Urothelium cell line (cell line): ENCODE results near the gene MS4A15.

Experiments
- DNase-seq: peaks from one replicate; pipeline ENCODE4 v3.0.0; 2011; ENCODE audit warnings: low spot score, mixed read lengths
- FAIRE-seq: peaks from 2 replicates; lab custom pipeline; 2011; peaks lifted over from hg19 to GRCh38; lab: Jason Lieb, UNC

MS4A15 gene

DNA sequence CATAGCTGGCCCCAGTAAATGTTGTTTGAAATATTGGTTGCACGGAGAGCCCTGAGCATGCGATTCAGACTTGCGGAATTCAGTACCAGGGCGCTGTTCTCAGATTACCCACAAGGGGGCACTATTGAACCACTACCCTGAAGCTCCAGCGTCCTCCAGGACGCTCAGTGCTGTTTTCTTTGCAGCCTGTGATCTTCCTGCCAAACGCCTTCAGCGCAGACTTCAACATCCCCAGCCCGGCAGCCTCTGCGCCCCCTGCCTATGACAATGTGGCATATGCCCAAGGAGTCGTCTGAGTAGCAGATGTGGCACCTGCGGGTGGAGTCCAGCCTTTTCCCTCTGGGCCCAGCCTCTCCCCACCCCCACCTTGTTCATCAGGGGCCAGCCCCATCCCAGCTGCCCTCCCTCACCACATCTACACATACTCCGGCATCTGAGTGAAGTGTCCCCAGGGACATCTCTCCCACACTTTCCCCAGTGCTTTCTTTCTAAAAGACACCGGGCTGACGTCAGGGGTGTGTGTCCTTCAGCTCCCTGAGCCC is 18.8 kb downstream of the MS4A15 start:
- FAIRE-seq (no peak), DNase-seq (peak; percentile 87)

DNA sequence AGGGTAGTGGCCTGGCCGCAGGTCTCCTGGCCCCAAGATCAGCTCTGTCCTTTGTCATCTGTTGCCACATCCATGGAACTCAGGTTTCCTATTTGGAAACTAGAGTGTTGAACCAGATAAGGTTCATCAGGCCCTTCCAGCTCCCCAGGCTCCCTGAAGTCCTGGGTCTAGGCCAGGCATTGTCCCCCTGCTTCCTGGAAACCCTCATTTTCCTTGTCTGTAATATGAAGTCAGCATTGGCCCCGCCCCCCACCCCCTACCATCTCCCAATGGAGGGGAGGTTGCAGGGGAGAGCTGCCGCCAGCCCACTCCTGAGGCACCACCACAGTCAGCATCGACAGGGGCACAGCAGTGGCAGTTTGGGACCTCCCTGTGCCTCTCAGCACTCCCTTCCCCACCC is 19.5 kb downstream of the MS4A15 start:
- FAIRE-seq (no peak), DNase-seq (no peak)

DNA sequence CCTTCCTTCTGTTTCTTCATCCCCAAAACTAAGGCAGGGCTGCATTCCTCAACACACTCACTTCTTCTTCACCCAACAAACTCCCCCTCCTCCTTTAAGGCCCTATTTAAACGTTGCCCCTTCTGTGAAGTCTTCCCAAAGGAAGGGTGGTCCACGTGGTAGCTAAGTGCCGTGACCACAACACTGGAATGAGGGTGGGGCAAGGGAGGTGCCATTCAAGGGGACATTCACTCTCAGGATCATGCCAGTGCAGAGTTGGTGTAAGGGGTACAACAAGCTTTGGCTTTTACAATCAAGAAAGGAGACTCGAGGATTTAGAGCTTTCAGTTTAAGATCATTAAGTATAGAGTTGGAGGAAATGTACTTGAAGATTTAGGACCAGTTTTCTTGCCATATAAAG is 20.4 kb downstream of the MS4A15 start:
- DNase-seq (no peak), FAIRE-seq (no peak)

DNA sequence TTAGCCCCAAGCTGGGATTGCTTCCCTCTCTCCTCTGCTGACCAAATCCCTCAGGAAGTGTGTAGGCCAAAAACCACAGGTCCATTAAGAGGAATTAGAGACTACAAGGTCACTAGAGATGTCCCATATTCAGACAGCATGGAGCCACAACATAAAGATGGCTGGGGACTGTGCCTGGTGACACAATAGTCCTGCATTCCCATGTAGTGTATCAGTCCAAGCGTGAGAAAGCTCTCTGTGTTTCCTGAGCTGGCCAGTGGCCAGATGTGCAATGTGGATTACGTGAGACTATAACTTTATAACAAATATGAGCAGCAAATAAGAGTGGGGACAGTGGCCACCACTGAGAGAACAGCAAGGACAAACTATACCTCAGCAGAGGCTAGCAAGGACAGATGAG is 20.9 kb downstream of the MS4A15 start:
- FAIRE-seq = peak; percentile 56
- DNase-seq = peak; percentile 70

DNA sequence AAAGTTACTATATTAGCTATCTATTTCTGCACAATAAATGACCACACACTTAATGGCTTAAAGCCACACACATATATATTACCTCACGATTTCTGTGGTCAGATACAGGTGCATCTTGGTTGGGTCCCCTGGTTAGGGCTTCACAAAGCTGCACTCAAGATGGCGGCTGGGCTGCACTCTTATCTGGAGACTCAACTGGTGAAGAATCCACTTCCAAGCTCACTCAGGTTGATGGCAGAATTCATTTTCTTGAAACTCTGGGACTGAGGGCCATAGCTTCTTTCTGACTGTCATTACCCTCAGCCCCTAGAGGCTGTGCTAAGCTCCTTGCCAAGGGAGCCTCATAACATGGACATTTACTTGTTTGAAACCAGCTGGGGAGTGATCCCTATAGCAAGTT is 23.4 kb downstream of the MS4A15 start:
- FAIRE-seq (no peak), DNase-seq (no peak)

DNA sequence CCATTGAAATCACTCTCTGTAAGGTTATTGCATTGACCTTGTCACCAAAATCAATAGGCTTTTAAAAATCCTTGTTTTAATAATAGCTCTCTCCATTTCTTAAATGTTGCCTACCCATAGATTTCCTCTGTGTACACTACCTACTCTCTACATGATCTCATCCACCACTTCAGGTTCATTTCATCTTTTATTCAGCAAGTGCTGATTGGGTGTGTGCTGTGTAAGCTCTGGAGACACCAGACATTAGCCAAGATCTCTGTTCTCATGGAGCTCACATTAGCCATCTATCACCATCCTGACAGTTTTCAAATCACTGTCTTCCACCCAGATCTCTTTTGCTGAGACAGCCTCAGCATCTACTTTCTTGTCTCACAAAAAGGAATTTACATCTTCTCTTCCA is 24.1 kb downstream of the MS4A15 start:
- no peak for FAIRE-seq
- no peak for DNase-seq

DNA sequence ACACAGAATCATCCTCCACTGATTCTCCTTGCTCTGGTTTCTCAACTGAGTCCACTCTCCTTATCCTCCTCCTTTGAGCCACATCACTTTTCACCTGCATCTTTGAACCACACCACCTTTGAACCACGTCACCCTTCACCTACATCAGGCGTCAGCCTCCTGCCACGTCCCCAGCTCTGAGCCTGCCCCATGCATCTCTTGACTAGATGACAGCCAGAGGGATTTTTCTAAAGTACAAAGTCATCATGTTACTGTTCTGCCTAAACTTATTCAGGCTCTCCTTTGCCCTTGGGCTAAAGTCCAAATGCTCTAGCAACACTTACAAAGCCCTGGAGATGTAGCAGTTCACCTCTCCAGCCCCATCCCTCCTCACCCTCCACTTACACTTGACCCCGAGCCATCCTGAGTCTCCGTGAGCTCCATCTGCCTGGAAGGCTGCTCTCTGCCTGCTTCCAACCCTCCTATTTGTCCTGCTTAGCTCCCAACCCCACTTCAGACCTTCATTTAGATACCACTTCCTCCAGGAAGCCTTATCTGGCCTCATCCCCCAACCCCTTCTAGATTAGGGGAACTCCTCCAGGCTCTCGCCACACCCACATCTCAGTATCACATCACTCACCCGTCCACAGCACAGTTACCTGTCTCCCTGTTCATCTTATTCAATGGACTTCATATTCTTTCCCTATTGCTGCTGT is 24.8 kb downstream of the MS4A15 start:
- FAIRE-seq = no peak
- no peak for DNase-seq

DNA sequence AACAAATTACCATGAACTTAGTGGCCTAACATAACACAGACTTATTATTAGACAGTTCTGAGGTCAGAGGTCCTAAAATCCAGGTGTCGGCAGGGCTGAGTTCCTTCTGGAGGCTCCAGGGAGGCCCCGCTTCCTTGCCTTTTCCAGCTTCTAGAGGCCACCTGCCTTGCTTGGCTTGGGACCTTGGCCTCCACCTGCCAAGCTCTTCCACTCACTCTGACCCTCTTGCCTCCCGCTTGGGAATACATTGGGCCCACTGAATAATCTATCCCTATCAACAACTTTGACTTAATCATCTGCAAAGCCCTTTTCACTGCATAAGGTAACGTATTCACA is 25.3 kb downstream of the MS4A15 start:
- FAIRE-seq (no peak), DNase-seq (no peak)

DNA sequence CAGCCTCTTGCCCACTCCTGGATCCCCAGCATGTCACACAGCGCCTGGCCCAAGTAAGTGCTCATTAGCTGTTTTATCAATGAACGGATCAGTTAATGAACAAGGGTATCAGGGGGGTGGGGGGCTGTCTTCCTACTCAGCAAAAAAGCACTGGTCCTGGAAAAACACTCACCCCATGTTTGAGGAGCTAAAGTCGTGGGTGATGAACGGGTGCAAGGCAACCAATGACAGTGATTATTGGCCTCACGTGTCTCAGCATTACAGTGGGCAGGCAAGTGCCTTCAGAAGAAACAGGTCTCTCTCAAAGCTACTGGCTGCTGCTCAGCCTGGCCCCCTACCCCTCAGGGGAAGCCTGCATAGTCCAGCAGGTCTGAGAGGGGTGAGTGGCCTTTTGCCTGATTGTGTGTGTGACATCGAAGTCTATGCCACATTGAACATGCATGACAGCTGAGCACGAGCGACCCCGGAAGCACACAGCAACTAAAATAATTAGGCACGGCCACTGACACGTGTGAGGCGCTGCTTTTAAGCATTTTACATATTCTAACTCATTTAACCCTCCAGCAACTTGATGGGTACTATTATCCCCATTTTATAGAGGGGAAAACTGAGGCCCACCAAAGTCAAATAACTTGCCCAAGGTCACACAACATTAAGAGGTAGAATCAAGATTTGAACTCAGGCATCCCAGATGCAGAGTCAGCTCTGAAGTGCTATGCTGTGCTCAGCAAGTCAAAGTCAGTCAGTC is 25.9 kb downstream of the MS4A15 start:
- DNase-seq (no peak), FAIRE-seq (peak; percentile 9)

DNA sequence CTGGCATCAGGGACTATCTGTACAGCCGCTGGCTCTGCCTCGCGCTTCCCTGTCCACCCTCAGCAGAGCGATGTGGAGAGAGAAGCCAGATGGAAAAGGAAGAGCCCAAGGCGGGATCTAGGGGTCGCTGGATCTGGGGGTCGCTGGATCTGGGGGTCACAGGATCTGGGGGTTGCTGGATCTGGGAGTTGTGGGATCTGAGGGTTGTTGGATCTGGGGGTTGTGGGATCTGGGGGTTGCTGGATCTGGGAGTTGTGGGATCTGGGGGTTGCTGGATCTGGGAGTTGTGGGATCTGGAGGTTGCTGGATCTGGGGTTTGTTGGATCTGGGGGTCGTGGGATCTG is 26.4 kb downstream of the MS4A15 start:
- DNase-seq = no peak
- no peak for FAIRE-seq

DNA sequence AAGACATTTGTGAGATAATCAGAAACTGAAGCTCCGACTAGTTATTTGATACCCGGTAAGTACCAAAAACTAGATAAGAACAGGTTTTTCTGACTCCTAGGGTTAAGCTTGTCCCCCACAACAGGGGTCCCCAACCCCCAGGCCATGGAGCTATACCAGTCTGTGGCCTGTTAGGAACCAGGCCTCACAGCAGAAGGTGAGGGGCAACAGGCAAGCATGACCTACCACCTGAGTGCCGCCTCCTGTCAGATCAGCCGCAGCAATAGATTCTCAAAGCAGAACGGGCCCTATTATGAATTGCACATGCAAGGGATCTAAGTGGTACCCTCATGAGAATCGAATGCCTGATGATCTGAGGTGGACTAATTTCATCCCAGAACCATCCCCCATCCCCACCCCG is 27.2 kb downstream of the MS4A15 start:
- DNase-seq (no peak), FAIRE-seq (no peak)

DNA sequence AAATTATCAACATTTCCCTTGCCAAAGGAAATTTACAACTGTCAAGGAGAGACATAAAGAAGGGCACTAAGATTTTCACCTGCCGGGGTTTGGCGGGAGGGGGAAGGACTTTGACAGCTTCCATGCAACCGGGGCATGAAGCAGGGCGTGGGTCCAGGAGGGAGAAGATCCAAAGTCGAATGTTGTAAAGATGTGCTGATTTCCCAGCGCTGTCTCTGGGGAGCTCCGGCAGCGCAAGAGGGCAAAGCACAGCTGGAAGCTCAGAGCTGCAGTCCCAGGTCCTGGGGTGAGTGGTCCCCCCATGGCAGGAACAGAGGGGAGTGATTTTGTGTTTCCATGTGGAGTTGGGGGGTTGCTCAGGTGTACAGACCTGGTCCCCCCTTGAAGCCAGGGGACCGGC is 28.5 kb downstream of the MS4A15 start, which contains the start of gene MS4A10:
Gene MS4A10, plus strand, starts transcription at position 198 of the 400 bp plus-strand sequence. CDS start 5,003 bp downstream, outside the sequence.
- DNase-seq = no peak
- FAIRE-seq = no peak

DNA sequence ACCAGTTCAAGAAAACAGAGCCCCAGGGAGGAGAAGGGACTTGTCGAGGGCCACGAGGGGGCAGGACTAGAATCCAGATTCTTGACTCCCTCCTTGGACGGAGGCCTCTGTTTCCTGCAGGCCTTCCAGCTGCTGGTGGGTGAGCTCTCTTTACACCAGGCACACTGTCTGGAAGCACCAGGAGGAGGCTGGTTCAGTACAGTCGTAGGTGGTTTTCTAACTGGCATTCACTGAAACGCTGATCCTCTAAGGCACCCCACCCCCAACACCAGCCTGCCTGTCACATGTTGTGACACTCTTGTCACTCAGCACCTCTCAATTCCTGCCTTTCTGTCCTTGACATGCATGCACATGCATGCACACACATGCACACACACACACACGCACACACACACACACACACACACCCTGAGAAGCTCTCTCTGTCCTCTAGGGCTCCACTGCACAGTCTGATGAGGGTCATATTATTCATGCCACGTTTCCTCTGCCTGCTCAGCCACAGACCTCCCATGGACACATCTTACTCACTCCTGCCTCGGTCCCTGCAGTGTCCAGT is 29.2 kb downstream of the MS4A15 start:
- DNase-seq (no peak), FAIRE-seq (no peak)

DNA sequence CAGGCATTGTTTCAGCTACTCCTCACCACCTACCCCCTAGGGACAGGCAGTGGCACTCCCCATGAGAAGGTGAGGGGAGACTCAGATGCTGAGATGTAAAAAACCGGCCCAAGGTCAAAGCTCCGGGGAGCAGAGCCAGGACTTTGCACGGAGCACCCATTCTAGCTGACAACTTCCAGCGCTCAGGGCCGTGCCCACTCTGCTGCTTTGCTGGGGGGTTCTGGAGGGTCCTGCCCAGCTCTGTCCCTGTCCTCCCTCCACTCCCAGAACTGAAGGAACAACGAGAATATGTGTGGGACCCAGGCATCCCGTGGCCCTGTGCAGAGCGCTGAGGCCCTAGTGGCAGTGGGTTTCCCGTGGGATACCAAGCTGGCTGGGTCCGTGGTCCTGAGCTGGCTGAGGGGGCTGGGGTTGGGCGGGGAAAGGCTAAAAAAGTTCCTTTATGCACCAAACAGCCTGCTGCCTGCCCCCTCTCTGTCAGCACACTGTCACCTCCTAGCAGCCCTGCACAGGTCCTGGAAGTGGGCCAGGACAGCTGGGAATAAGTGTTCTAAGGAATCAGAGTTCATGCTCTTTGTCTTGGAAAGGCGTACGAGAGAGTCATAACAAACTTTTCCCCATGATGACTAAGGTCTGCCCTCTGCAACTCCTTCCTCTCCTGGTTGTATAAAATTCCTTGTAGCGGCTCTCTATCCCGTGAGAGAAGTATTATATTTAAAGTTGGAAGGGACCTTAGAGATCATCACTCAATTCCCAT is 30.3 kb downstream of the MS4A15 start:
- FAIRE-seq (no peak), DNase-seq (peak; percentile 40)

DNA sequence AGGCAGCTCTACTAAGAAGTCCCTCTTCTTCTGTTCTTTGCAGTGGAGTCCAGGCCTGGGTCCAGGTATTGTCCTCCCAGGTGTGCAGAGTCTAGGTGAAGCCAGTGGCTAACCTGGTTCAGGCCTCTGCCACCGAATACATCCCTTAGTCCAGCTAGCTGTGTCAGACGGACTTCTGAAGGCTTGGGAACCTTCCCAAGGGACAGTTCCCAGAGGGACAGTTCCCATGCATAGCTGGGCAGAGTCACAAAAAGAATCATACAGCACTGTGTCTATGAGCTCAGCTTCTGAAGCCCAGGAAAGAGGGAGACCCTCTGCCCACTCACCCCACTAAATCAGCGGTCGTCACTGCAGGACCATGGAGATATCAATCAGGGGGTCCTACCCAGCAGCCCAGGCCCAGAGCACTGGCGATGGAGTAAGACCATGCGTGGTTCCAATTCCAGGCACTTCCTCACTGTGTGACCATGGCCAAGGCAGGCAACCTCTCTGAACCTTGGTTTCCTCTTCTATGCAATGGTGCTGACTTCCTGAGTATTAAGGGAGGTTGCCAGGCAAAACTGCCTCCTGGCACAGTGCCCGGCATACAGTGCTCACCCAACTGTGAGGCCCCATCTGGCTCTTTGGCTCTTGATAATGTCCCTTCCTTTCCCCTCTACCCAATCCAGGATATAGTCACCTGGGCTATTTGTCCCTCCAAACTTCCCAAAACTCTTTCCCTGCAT is 31.9 kb downstream of the MS4A15 start:
- no peak for DNase-seq
- no peak for FAIRE-seq

DNA sequence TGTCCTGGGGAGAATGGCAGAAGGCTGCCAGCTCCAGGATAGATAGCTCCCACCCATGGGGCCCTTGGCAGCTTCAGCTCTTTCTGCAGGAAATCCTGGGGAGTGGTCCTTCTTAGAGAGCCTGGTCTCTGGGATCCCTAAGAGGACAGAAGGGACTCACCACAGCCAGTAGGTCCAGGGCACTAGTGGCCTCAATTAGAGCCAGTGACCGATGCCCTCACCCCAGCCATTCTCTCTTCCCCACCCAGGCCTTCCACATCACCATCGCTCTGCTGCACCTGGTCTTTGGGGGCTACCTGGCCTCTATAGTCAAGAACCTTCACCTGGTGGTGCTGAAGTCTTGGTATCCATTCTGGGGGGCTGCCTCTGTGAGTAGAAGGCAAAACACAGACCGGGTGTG is 34.1 kb downstream of the MS4A15 start:
- DNase-seq = no peak
- FAIRE-seq = no peak

DNA sequence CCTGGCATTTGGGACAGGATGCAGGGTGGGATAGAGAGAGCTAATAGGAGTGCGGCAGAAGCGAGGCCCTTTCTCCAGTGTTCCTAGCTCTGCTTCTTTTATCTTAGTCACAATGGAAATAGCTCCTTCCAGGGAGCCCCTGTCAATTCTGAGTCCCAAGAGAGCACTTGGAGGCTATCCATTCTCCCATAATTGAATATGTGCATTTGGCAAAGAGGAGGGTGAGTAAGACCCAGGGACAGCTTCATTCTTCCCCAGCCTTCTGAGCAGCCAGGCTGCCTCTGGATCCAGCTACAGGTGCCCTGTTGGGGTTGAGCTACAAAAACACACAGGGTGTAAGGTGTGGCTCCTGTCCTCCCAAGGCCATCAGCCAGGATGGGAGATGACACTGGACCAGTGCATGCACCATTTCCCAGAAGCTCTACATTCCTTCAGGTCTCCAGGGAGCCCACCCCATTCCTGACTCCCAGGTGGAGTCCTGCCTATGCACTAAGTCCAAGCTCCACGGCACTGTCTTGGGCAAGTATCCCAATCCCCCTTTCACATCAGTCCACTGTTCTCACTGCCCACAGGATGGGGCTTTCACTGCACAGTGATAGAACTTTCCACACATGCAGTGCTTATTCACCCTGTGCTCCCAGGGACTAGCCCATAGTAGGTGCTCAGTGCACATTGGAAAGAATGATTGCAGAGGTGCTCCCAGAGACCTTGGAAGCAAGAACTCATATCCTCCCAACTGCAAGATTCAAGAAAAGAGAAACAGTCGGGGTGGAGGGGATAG is 34.7 kb downstream of the MS4A15 start:
- FAIRE-seq (no peak), DNase-seq (no peak)

DNA sequence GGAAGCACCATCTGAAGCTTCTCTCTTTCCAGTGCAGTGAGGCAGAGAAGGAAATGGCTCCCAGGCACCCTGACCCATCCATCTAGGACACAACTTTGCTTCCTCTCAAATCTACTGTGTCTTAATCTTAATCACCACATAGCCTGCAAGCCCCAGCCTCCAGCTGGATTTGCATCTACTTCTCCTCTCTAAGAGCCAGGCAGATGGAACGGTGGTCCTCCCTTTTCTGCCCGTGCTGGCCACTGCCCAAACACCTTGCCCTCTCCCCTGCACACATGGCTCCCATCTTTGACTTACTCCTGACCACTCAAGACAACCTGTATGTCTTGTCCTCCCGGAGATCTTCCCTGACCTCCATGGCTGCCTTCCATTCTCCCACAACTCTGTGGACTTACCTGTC is 35.9 kb downstream of the MS4A15 start:
- no peak for FAIRE-seq

DNA sequence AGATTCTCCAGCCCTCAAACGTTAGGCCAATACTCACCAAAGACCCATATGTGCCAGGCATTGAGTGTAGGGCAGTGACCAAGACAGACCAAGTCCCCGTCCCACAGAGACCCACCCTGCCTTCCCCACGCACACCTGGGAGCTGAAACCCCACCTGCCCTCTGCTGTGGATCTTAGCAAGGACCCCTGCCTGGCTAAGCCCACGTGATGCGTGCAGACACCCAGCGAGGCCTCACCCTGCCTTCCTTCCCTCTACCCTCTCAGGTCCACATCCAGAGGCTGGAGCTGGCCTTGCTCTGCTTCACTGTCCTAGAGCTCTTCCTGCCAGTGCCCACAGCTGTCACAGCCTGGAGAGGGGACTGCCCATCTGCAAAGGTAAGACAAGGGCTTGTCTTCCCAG is 38.6 kb downstream of the MS4A15 start:
- FAIRE-seq (no peak), DNase-seq (no peak)

More for the DNA sequence above, 35.9 kb downstream of the MS4A15 start:
- DNase-seq = no peak
